ENCODE measurements around the gene CLIC3. TPM values are rescaled to one million over a fixed set of nuclear protein-coding genes. Genes with fewer than 3 reads are reported as not detected.

Gene CLIC3
- total and polyA plus RNA-seq, 4 donors, result 17.2 to 115 (median 81.1) TPM

DNA sequence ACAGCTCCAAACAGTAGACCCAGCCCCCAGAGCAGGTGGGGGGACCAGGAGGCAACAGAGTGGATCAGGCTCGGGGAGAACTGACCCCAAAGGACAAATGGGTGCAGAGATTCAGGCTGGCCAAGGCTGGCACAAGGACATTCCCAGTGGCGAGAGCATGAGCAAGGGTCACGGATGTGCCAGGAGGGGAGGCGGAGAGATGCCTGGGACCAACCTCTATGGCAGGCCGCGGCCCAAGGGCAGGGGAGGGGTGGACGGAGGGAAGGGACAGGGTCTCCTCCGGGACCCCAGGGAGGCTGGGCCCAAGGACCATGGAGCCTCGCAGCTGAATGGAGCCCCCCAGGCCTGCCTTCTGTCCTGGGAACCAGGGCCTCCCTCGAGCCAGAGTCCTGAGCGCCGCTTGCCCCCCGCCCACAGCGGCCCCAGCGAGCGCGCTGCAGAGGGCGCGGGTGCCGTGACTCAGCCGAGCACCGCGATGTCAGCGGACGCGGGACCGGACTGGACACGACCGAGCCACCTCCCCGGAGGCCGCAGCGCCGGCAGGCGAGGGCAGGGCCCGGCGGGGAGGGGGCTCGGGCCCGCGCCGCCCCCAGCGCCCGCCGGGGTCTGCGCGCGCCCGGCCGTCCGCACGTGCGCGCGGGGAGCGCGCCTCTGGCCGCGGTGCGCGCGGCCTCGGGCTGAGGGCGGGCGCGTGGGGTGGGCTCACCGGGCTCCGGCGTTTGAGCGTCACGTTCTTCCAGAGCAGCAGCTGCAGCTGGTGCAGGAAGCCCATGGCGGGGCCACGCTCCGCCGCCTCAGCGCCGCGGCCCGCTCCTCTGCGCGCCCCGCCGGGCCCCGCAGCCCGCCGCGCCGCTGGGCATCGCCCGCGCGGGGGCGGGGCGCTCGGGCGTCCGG, 31.2 kb upstream of the CLIC3 start, which contains the start of gene ABCA2:
Gene ABCA2 (minus strand): TSS at position 869 of the 894 bp plus-strand sequence. CDS start 97 bp downstream, at position 772.
- Histone ChIP-seq H3K4me1 (ENCODE audit: control insufficient read depth in 5 of 5, insufficient read depth in 5 of 5, low read length in 5 of 5) (peaks cover 0 to 15% (median 13%) of the 10 kb centered on the region in 5 donors), H3K27me3 (ENCODE audit: control insufficient read depth in 3 of 3, insufficient read depth in 3 of 3, low read length in 2 of 3) (peaks cover 0 to 3% (median 0%) of the 10 kb centered on the region in 3 donors), H3K4me3 (peak within 1 kb of the TSS; percentile 36), H3K36me3 (ENCODE audit: control insufficient read depth in 4 of 4, insufficient read depth in 4 of 4, low read length in 4 of 4) (no peaks in the 10 kb centered on the region), H3K9ac (ENCODE audit: insufficient read depth in 1 of 2, low read length in 2 of 2) (peak within 1 kb of the TSS in 1 of 2 donors; percentile 28), H3K9me3 (ENCODE audit: control insufficient read depth in 4 of 4, insufficient read depth in 3 of 4, low read length in 3 of 4) (no peaks in the 10 kb centered on the region), H3K27ac (ENCODE audit: low read depth in 1 of 2, low read length in 1 of 2) (no peak within 1 kb of the TSS)
- TF ChIP-seq, protein P1, sequence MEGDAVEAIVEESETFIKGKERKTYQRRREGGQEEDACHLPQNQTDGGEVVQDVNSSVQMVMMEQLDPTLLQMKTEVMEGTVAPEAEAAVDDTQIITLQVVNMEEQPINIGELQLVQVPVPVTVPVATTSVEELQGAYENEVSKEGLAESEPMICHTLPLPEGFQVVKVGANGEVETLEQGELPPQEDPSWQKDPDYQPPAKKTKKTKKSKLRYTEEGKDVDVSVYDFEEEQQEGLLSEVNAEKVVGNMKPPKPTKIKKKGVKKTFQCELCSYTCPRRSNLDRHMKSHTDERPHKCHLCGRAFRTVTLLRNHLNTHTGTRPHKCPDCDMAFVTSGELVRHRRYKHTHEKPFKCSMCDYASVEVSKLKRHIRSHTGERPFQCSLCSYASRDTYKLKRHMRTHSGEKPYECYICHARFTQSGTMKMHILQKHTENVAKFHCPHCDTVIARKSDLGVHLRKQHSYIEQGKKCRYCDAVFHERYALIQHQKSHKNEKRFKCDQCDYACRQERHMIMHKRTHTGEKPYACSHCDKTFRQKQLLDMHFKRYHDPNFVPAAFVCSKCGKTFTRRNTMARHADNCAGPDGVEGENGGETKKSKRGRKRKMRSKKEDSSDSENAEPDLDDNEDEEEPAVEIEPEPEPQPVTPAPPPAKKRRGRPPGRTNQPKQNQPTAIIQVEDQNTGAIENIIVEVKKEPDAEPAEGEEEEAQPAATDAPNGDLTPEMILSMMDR (IDR thresholded peaks at IDR 0.05; ENCODE audit: control extremely low read depth, extremely low read depth), result no peak
- WGBS, 2 donors, result 4 to 10% methylated on average over 45 to 95 of the region's 95 CpGs
- no peak for ATAC-seq (ENCODE audit: insufficient read depth, low FRiP score)
- DNase-seq, result no peak

DNA sequence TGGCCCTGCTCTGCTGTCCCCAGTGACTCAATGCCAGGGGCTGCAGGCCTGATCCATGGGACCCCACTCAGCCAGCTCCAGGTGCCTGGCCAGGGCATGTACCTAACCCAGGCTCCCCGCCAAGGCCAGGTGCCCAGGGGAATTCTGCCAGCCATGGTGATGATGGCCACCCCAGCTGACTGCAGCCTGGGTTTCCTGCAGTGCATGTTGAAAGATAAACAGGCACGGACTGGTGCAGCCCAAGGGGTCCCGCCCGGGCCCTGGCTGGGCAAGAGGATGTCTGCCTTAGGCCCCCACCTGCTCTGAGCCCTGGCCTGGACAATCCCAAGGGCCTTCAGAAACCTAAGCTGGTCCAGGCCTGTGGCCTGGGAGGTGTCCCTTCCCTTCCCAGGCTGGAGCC, 30.5 kb upstream of the CLIC3 start:
- Histone ChIP-seq H3K27me3 (ENCODE audit: control insufficient read depth in 3 of 3, insufficient read depth in 3 of 3, low read length in 2 of 3) (peaks cover 0 to 3% (median 0%) of the 10 kb centered on the region in 3 donors), H3K27ac (ENCODE audit: low read depth in 1 of 2, low read length in 1 of 2) (no peak overlapping the region), H3K36me3 (ENCODE audit: control insufficient read depth in 4 of 4, insufficient read depth in 4 of 4, low read length in 4 of 4) (no peaks in the 10 kb centered on the region), H3K4me3 (no peak overlapping the region), H3K4me1 (ENCODE audit: control insufficient read depth in 5 of 5, insufficient read depth in 5 of 5, low read length in 5 of 5) (peaks cover 0 to 15% (median 13%) of the 10 kb centered on the region in 5 donors), H3K9me3 (ENCODE audit: control insufficient read depth in 4 of 4, insufficient read depth in 3 of 4, low read length in 3 of 4) (no peaks in the 10 kb centered on the region), H3K9ac (ENCODE audit: insufficient read depth in 1 of 2, low read length in 2 of 2) (no peak overlapping the region)
- TF ChIP-seq, protein P1 (IDR thresholded peaks at IDR 0.05; ENCODE audit: control extremely low read depth, extremely low read depth), result no peak
- WGBS, 2 donors, result 78 to 81% methylated on average over 4 of the region's 4 CpGs
- no peak for ATAC-seq (ENCODE audit: insufficient read depth, low FRiP score)
- DNase-seq, result no peak

DNA sequence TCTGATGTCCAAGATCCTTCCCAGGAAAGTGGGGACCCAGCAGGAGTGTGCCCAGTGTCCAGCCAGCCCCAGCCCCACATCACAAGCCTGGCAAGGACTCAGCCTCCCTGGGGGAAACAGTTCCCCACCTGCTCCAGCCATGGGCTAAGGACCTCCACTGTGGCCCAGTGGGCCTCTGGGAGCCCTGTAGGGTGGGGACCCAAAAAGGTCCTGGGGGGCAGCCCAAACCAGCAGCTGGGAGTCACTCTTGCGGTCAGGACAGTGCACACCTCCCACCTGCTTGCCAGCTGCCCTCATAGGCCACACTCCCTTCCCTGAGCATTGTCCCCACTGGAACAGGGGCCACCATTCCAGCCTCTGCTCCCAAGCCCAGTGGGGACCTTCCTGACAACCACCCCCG, 30.0 kb upstream of the CLIC3 start:
- Histone ChIP-seq H3K27ac (ENCODE audit: low read depth in 1 of 2, low read length in 1 of 2) (no peak overlapping the region), H3K36me3 (ENCODE audit: control insufficient read depth in 4 of 4, insufficient read depth in 4 of 4, low read length in 4 of 4) (no peaks in the 10 kb centered on the region), H3K9ac (ENCODE audit: insufficient read depth in 1 of 2, low read length in 2 of 2) (no peak overlapping the region), H3K4me1 (ENCODE audit: control insufficient read depth in 5 of 5, insufficient read depth in 5 of 5, low read length in 5 of 5) (peaks cover 0 to 15% (median 13%) of the 10 kb centered on the region in 5 donors), H3K27me3 (ENCODE audit: control insufficient read depth in 3 of 3, insufficient read depth in 3 of 3, low read length in 2 of 3) (peaks cover 0 to 3% (median 0%) of the 10 kb centered on the region in 3 donors), H3K9me3 (ENCODE audit: control insufficient read depth in 4 of 4, insufficient read depth in 3 of 4, low read length in 3 of 4) (no peaks in the 10 kb centered on the region), H3K4me3 (no peak overlapping the region)
- ATAC-seq (ENCODE audit: insufficient read depth, low FRiP score), result no peak
- DNase-seq, result no peak
- TF ChIP-seq, protein P1 (IDR thresholded peaks at IDR 0.05; ENCODE audit: control extremely low read depth, extremely low read depth), result no peak
- 82 to 83% methylated on average over 2 of the region's 2 CpGs for WGBS, 2 donors

All from lung (tissue), 12 donors.